Measurements from ENCODE around the gene SLC22A16. TPM values are rescaled to one million over a fixed set of nuclear protein-coding genes. Genes with fewer than 3 reads are reported as not detected.

The SLC22A16 gene
- total and polyA plus RNA-seq, 8 donors, result 0.30 to 0.92 (median 0.31) TPM; not detected in 5

- intact Hi-C loops (cut with DNase I; ENCODE audit: low total_unique reads), result loop anchor here (5.0 kb wide), 1 partner anchor 425 kb away; no protein-coding TSS in a partner anchor
- no peak overlapping the region for H3K4me3 ChIP-seq
- no peaks in the 10 kb centered on the region for H3K27me3 ChIP-seq
- H3K36me3 ChIP-seq, result no peaks in the 10 kb centered on the region
- TF ChIP-seq, protein P1, sequence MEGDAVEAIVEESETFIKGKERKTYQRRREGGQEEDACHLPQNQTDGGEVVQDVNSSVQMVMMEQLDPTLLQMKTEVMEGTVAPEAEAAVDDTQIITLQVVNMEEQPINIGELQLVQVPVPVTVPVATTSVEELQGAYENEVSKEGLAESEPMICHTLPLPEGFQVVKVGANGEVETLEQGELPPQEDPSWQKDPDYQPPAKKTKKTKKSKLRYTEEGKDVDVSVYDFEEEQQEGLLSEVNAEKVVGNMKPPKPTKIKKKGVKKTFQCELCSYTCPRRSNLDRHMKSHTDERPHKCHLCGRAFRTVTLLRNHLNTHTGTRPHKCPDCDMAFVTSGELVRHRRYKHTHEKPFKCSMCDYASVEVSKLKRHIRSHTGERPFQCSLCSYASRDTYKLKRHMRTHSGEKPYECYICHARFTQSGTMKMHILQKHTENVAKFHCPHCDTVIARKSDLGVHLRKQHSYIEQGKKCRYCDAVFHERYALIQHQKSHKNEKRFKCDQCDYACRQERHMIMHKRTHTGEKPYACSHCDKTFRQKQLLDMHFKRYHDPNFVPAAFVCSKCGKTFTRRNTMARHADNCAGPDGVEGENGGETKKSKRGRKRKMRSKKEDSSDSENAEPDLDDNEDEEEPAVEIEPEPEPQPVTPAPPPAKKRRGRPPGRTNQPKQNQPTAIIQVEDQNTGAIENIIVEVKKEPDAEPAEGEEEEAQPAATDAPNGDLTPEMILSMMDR (IDR thresholded peaks at IDR 0.05), result no peak
- TF ChIP-seq POLR2AphosphoS5 (IDR thresholded peaks at IDR 0.05), result no peak
- no peak for TF ChIP-seq POLR2A (IDR thresholded peaks at IDR 0.05)
- TF ChIP-seq EP300 (IDR thresholded peaks at IDR 0.05), result no peak
- 77 to 98% (median 95%) methylated on average over 3 of the region's 3 CpGs for WGBS, 5 donors
- no peaks in the 10 kb centered on the region for H3K9me3 ChIP-seq
- peaks cover 0 to 8% (median 6%) of the 10 kb centered on the region in 4 donors for H3K4me1 ChIP-seq
- no peak overlapping the region for H3K27ac ChIP-seq
- DNase-seq, result no peak
Measured at GRCh38 chr6:110522427-110522826, 46.0 kb upstream of the SLC22A16 start.

- Histone ChIP-seq H3K27ac (no peak overlapping the region), H3K27me3 (no peaks in the 10 kb centered on the region), H3K36me3 (no peaks in the 10 kb centered on the region), H3K9me3 (no peaks in the 10 kb centered on the region), H3K4me3 (no peak overlapping the region), H3K4me1 (peaks cover 0 to 17% (median 11%) of the 10 kb centered on the region in 4 donors)
- intact Hi-C loops (cut with DNase I; ENCODE audit: low total_unique reads), result loop anchor here (5.0 kb wide), 1 partner anchor 426 kb away; no protein-coding TSS in a partner anchor
- no peak for DNase-seq
- WGBS, 5 donors, result 79 to 94% (median 87%) methylated on average over 17 of the region's 17 CpGs
- no peak for TF ChIP-seq POLR2AphosphoS5 (IDR thresholded peaks at IDR 0.05)
- TF ChIP-seq, protein P1 (IDR thresholded peaks at IDR 0.05), result no peak
- no peak for TF ChIP-seq EP300 (IDR thresholded peaks at IDR 0.05)
- no peak for TF ChIP-seq POLR2A (IDR thresholded peaks at IDR 0.05)
Measured at GRCh38 chr6:110520992-110521543, 44.7 kb upstream of the SLC22A16 start.

DNA sequence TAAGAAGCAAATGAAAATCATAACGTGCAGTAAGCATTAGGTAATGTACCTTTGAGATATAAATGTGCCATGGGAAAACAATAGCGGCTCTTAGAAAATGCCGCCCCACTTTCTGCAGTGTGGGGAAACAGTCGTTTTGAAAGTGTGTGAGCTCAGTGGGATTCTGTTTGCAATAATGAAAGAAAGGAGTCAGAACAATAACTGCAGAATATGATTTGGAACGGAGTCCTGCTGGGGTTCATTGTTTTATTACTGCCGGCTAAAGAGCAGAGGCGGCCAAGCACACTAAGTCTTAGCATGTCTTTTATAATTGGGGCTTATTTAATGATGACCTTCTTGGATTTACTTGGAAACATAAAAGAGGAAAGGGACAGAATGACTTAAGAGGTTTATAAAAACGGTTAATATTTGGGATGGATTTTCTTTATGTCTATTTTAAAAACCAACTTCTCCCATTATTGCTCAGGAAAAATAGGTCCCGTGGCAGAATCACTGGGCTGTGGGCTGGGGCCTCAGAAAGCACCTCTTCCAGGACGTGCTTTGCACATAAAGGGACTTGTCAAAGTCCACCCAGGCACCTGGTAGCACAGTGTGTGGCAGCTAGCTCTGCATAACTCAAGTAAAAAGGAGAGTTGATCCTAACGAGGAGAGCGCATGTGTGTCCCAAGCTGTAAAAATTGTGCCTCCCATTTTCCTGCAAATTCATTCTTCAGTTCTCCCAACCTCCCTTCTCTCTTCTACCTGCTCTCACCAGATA lies 44.0 kb upstream of the SLC22A16 start:
- 54 to 77% (median 69%) methylated on average over 12 of the region's 12 CpGs for WGBS, 5 donors

GRCh38 chr6:110517601-110518281 lies 41.3 kb upstream of the SLC22A16 start:
- DNase-seq, result peak in 1 of 2 donors; percentile 24
- Histone ChIP-seq H3K27ac (no peak overlapping the region), H3K9me3 (no peaks in the 10 kb centered on the region), H3K36me3 (no peaks in the 10 kb centered on the region), H3K4me3 (no peak overlapping the region), H3K4me1 (peaks cover 0 to 28% (median 15%) of the 10 kb centered on the region in 4 donors), H3K27me3 (no peaks in the 10 kb centered on the region)
- intact Hi-C loops (cut with DNase I; ENCODE audit: low total_unique reads), result no loop called here
- TF ChIP-seq POLR2AphosphoS5 (IDR thresholded peaks at IDR 0.05) (no peak), EP300 (IDR thresholded peaks at IDR 0.05) (no peak), POLR2A (IDR thresholded peaks at IDR 0.05) (no peak)
- TF ChIP-seq, protein P1 (IDR thresholded peaks at IDR 0.05), result no peak
- WGBS, 5 donors, result 36 to 52% (median 41%) methylated on average over 9 of the region's 9 CpGs

More for the DNA sequence above, 44.0 kb upstream of the SLC22A16 start:
- Histone ChIP-seq H3K4me3 (no peak overlapping the region), H3K36me3 (no peaks in the 10 kb centered on the region), H3K9me3 (no peaks in the 10 kb centered on the region), H3K27me3 (no peaks in the 10 kb centered on the region), H3K27ac (no peak overlapping the region), H3K4me1 (peaks cover 0 to 17% (median 11%) of the 10 kb centered on the region in 4 donors)
- TF ChIP-seq, protein P1 (IDR thresholded peaks at IDR 0.05), result no peak
- TF ChIP-seq POLR2AphosphoS5 (IDR thresholded peaks at IDR 0.05) (no peak), POLR2A (IDR thresholded peaks at IDR 0.05) (no peak), EP300 (IDR thresholded peaks at IDR 0.05) (no peak)
- DNase-seq, result no peak
- intact Hi-C loops (cut with DNase I; ENCODE audit: low total_unique reads), result loop anchor here (5.0 kb wide), 1 partner anchor 427 kb away; no protein-coding TSS in a partner anchor
